Activated effector memory CD4-positive, alpha-beta T cell treated with anti-CD3 and anti-CD28 coated beads, Interleukin-2, amount 50 U/mL, for 16 hours (primary cell): Measurements from ENCODE around the gene HTD2.
"Not testable (repeated sequence)": the region's sequence is repeated elsewhere in the genome, so short reads cannot be mapped to it uniquely, and the experiment has no call there.

Experiments used
- DNase-seq: peaks from one replicate; pipeline ENCODE4 v3.0.0-alpha.2; 2020

HTD2 gene

GRCh38 chr3:58333206-58334012 is 27.1 kb downstream of the HTD2 start:
- peak; percentile 74 for DNase-seq

- DNase-seq = no peak
These were observed 27.6 kb downstream of the HTD2 start for GRCh38 chr3:58334013-58334321.

GRCh38 chr3:58334506-58334884 is 28.2 kb downstream of the HTD2 start:
- no peak for DNase-seq

- no peak for DNase-seq
These were observed 29.3 kb downstream of the HTD2 start for GRCh38 chr3:58335652-58335947.

- DNase-seq = no peak
These were observed 30.0 kb downstream of the HTD2 start for GRCh38 chr3:58336135-58336882.

GRCh38 chr3:58337190-58337589 is 30.9 kb downstream of the HTD2 start:
- DNase-seq = no peak

GRCh38 chr3:58339146-58339545 is 32.8 kb downstream of the HTD2 start:
- not testable (repeated sequence) for DNase-seq

GRCh38 chr3:58340594-58341244 is 34.4 kb downstream of the HTD2 start:
- no peak for DNase-seq

GRCh38 chr3:58341376-58341775 is 35.1 kb downstream of the HTD2 start:
- DNase-seq = no peak

- DNase-seq = no peak
These were observed 36.4 kb downstream of the HTD2 start for GRCh38 chr3:58342676-58343075.

- no peak for DNase-seq
These were observed 39.1 kb downstream of the HTD2 start for GRCh38 chr3:58345457-58345856.

GRCh38 chr3:58346368-58346767 is 40.0 kb downstream of the HTD2 start:
- no peak for DNase-seq

- no peak for DNase-seq
These were observed 41.7 kb downstream of the HTD2 start for GRCh38 chr3:58347984-58348383.

- DNase-seq = no peak
These were observed 43.7 kb downstream of the HTD2 start for GRCh38 chr3:58349792-58350626.

GRCh38 chr3:58350627-58351013 is 44.3 kb downstream of the HTD2 start:
- DNase-seq = no peak

- no peak for DNase-seq
These were observed 45.6 kb downstream of the HTD2 start for GRCh38 chr3:58351920-58352319.

- DNase-seq = no peak
These were observed 46.3 kb downstream of the HTD2 start for GRCh38 chr3:58352626-58353025.

- no peak for DNase-seq
These were observed 47.6 kb downstream of the HTD2 start for GRCh38 chr3:58353722-58354553.

GRCh38 chr3:58355179-58355578 is 48.9 kb downstream of the HTD2 start:
- DNase-seq = no peak

- no peak for DNase-seq
These were observed 49.7 kb downstream of the HTD2 start for GRCh38 chr3:58356054-58356453.

- DNase-seq = no peak
These were observed 51.1 kb downstream of the HTD2 start for GRCh38 chr3:58357402-58357801.

GRCh38 chr3:58358092-58358491 is 51.8 kb downstream of the HTD2 start:
- no peak for DNase-seq
